Left ventricle myocardium inferior (tissue), 1 donor: Measurements from ENCODE around the gene ELP5. TPM values are rescaled to one million over a fixed set of nuclear protein-coding genes. Genes with fewer than 3 reads are reported as not detected.

Experiments
- DNase-seq: peaks from one replicate; pipeline ENCODE4 v3.0.0-alpha.2; 2020
- H3K27ac ChIP-seq: fragments of 200-600 bp; replicated peaks from 2 replicates; pipeline ENCODE4 v1.8.0; 2021
- H3K27me3 ChIP-seq: fragments of 200-600 bp; 2 replicates; pipeline ENCODE4 v1.8.0; 2021; ENCODE audit warnings: low read depth
- H3K36me3 ChIP-seq: fragments of 200-600 bp; 2 replicates; pipeline ENCODE4 v1.8.0; 2021
- H3K4me1 ChIP-seq: fragments of 200-600 bp; 2 replicates; pipeline ENCODE4 v1.8.0; 2021
- H3K4me3 ChIP-seq: fragments of 200-600 bp; 2 replicates; pipeline ENCODE4 v1.8.0; 2021; ENCODE audit warnings: mild to moderate bottlenecking, moderate library complexity
- H3K9me3 ChIP-seq: fragments of 200-600 bp; replicated peaks from 2 replicates; pipeline ENCODE4 v1.8.0; 2021
- CTCF ChIP-seq: fragments of 200-600 bp; IDR thresholded peaks from 2 replicates; pipeline ENCODE4 v1.8.0; 2021; ENCODE audit warnings: antibody characterized with exemption, mild to moderate bottlenecking, borderline replicate concordance
- intact Hi-C: fragments of 100-400 bp; cut with micrococcal nuclease; formaldehyde crosslinking; loops from one replicate; pipeline ENCODE4 v1.11.0; 2022
- microRNA-seq: library from miRNA; unstranded; fragments of <30 nt; microRNA quantifications from one replicate; pipeline ENCODE4 v1.2.0, GENCODE V29; 2020
- total RNA-seq: library from RNA; stranded (reverse); fragmentation: NEBNext Ultra II Directional; extraction: Animal tissue kit (Norgen Biotek cat#: 25700); gene quantifications from one replicate; pipeline ENCODE4 v1.2.1, GENCODE V29; 2021
- donor health status: DM: no; HTN: yes; CAD: no; lungs with severe emphysema.

The ELP5 gene
- total RNA-seq, 1 donor from 2014 or later: 62.5 TPM

GRCh38 chr17:7308625-7309433, 56.8 kb downstream of the ELP5 start:
- TF ChIP-seq CTCF: no peak
- Histone ChIP-seq H3K27me3 (no peaks in the 10 kb centered on the region), H3K4me1 (peaks cover 68% of the 10 kb centered on the region), H3K36me3 (peaks cover 46% of the 10 kb centered on the region), H3K9me3 (no peaks in the 10 kb centered on the region), H3K27ac (peak overlapping the region; percentile 99), H3K4me3 (peak overlapping the region; percentile 97)
- intact Hi-C loops: no loop called here
- peak; percentile 63 for DNase-seq

Small RNA genes lying within 50 kb of the gene (microRNA-seq; reads per million reads assigned to microRNA genes)
- gene MIR324: 645 reads per million, percentile 80 among the genes with 10 or more reads in this experiment

Other genes with a start within 250 kb of the ELP5 start
- 174 TPM for gene RNASEK, start 239.6 kb upstream of the ELP5 start, total RNA-seq
- gene BCL6B, start 229.2 kb upstream of the ELP5 start, total RNA-seq: 13.7 TPM
- gene SLC16A13, start 216.2 kb upstream of the ELP5 start, total RNA-seq: 1.4 TPM
- 0.38 TPM for gene SLC16A11, start 208.1 kb upstream of the ELP5 start, total RNA-seq
- 2.9 TPM for gene CLEC10A, start 172.0 kb upstream of the ELP5 start, total RNA-seq
- 0.22 TPM for gene ASGR2, start 137.4 kb upstream of the ELP5 start, total RNA-seq
- gene ASGR1, start 72.8 kb upstream of the ELP5 start, total RNA-seq: 0.14 TPM
- gene DLG4, start 32.4 kb upstream of the ELP5 start, total RNA-seq: 14.0 TPM
- 1,845 TPM for gene ACADVL, start 32.3 kb upstream of the ELP5 start, total RNA-seq
- 19.8 TPM for gene DVL2, start 17.7 kb upstream of the ELP5 start, total RNA-seq
- gene PHF23, start 12.8 kb upstream of the ELP5 start, total RNA-seq: 22.0 TPM
- gene GABARAP, start 9.8 kb upstream of the ELP5 start, total RNA-seq: 394 TPM
- gene CTDNEP1, start 481 bp upstream of the ELP5 start, total RNA-seq: 105 TPM
- 1.6 TPM for gene CLDN7, start 10.3 kb downstream of the ELP5 start, total RNA-seq
- 146 TPM for gene SLC2A4, start 29.5 kb downstream of the ELP5 start, total RNA-seq
- 0.77 TPM for gene YBX2, start 42.4 kb downstream of the ELP5 start, total RNA-seq
- 250 TPM for gene EIF5A, start 55.4 kb downstream of the ELP5 start, total RNA-seq
- 66.1 TPM for gene GPS2, start 63.1 kb downstream of the ELP5 start, total RNA-seq
- gene NEURL4, start 77.1 kb downstream of the ELP5 start, total RNA-seq: 31.9 TPM
- 13.4 TPM for gene ACAP1, start 84.3 kb downstream of the ELP5 start, total RNA-seq
- gene KCTD11, start 99.9 kb downstream of the ELP5 start, total RNA-seq: 3.9 TPM
- not detected for gene TMEM95, start 102.9 kb downstream of the ELP5 start, total RNA-seq
- 1.8 TPM for gene TNK1, start 128.9 kb downstream of the ELP5 start, total RNA-seq
- 20.1 TPM for gene PLSCR3, start 142.3 kb downstream of the ELP5 start, total RNA-seq
- gene TMEM256, start 151.9 kb downstream of the ELP5 start, total RNA-seq: 67.8 TPM
- gene NLGN2, start 155.6 kb downstream of the ELP5 start, total RNA-seq: 9.3 TPM
- not detected for gene SPEM1, start 168.1 kb downstream of the ELP5 start, total RNA-seq
- gene SPEM2, start 173.4 kb downstream of the ELP5 start, total RNA-seq: not detected
- not detected for gene SPEM3, start 176.6 kb downstream of the ELP5 start, total RNA-seq
- gene TMEM102, start 183.2 kb downstream of the ELP5 start, total RNA-seq: 2.7 TPM
- 6.5 TPM for gene FGF11, start 187.3 kb downstream of the ELP5 start, total RNA-seq
- 8.7 TPM for gene CHRNB1, start 192.8 kb downstream of the ELP5 start, total RNA-seq
- gene ZBTB4, start 227.4 kb downstream of the ELP5 start, total RNA-seq: 63.4 TPM
- not detected for gene SLC35G6, start 229.2 kb downstream of the ELP5 start, total RNA-seq
- 38.7 TPM for gene POLR2A, start 232.2 kb downstream of the ELP5 start, total RNA-seq